ENCODE data around the gene ATXN1. TPM values are rescaled to one million over a fixed set of nuclear protein-coding genes. Genes with fewer than 3 reads are reported as not detected.

ATXN1 gene
- total RNA-seq, 1 donor from 2014 or later, result 33.7 TPM

GRCh38 chr6:16551466-16551865, 209.8 kb downstream of the ATXN1 start:
- Mint-ChIP-seq H3K4me1 (ENCODE audit: unreplicated experiment) (no peaks in the 10 kb centered on the region), H3K9me3 (no peaks in the 10 kb centered on the region), H3K27ac (no peak overlapping the region), H3K27me3 (no peaks in the 10 kb centered on the region), H3K4me3 (no peak overlapping the region), H3K36me3 (peaks cover 13% of the 10 kb centered on the region)
- TF ChIP-seq CTCF (conservative IDR thresholded peaks at IDR 0.05), result no peak
- DNase-seq (ENCODE audit: extremely low spot score, unreplicated experiment), result no peak

GRCh38 chr6:16548121-16548520, 213.1 kb downstream of the ATXN1 start:
- TF ChIP-seq CTCF (conservative IDR thresholded peaks at IDR 0.05), result no peak
- no peaks in the 10 kb centered on the region for H3K9me3 Mint-ChIP-seq
- H3K36me3 Mint-ChIP-seq, result peaks cover 13% of the 10 kb centered on the region
- no peak overlapping the region for H3K27ac Mint-ChIP-seq
- no peak overlapping the region for H3K4me3 Mint-ChIP-seq
- peaks cover 7% of the 10 kb centered on the region for H3K4me1 Mint-ChIP-seq (ENCODE audit: unreplicated experiment)
- no peak for DNase-seq (ENCODE audit: extremely low spot score, unreplicated experiment)
- no peaks in the 10 kb centered on the region for H3K27me3 Mint-ChIP-seq

GRCh38 chr6:16547587-16547986, 213.7 kb downstream of the ATXN1 start:
- Mint-ChIP-seq H3K27me3 (no peaks in the 10 kb centered on the region), H3K36me3 (peaks cover 13% of the 10 kb centered on the region), H3K9me3 (no peaks in the 10 kb centered on the region), H3K4me3 (no peak overlapping the region), H3K4me1 (ENCODE audit: unreplicated experiment) (peaks cover 7% of the 10 kb centered on the region), H3K27ac (no peak overlapping the region)
- TF ChIP-seq CTCF (conservative IDR thresholded peaks at IDR 0.05), result no peak
- DNase-seq (ENCODE audit: extremely low spot score, unreplicated experiment), result no peak

GRCh38 chr6:16546861-16547260, 214.4 kb downstream of the ATXN1 start:
- Mint-ChIP-seq H3K27ac (no peak overlapping the region), H3K27me3 (no peaks in the 10 kb centered on the region), H3K4me1 (ENCODE audit: unreplicated experiment) (peaks cover 7% of the 10 kb centered on the region), H3K4me3 (no peak overlapping the region), H3K9me3 (no peaks in the 10 kb centered on the region), H3K36me3 (peaks cover 13% of the 10 kb centered on the region)
- no peak for TF ChIP-seq CTCF (conservative IDR thresholded peaks at IDR 0.05)
- no peak for DNase-seq (ENCODE audit: extremely low spot score, unreplicated experiment)

GRCh38 chr6:16545382-16545781, 215.9 kb downstream of the ATXN1 start:
- peaks cover 7% of the 10 kb centered on the region for H3K4me1 Mint-ChIP-seq (ENCODE audit: unreplicated experiment)
- H3K27ac Mint-ChIP-seq, result no peak overlapping the region
- H3K27me3 Mint-ChIP-seq, result no peaks in the 10 kb centered on the region
- no peak for DNase-seq (ENCODE audit: extremely low spot score, unreplicated experiment)
- TF ChIP-seq CTCF (conservative IDR thresholded peaks at IDR 0.05), result no peak
- no peak overlapping the region for H3K4me3 Mint-ChIP-seq
- no peaks in the 10 kb centered on the region for H3K9me3 Mint-ChIP-seq
- H3K36me3 Mint-ChIP-seq, result peaks cover 13% of the 10 kb centered on the region

GRCh38 chr6:16544521-16544920, 216.7 kb downstream of the ATXN1 start:
- DNase-seq (ENCODE audit: extremely low spot score, unreplicated experiment), result no peak
- Mint-ChIP-seq H3K4me3 (no peak overlapping the region), H3K4me1 (ENCODE audit: unreplicated experiment) (peaks cover 7% of the 10 kb centered on the region), H3K27ac (no peak overlapping the region), H3K36me3 (peaks cover 9% of the 10 kb centered on the region), H3K9me3 (no peaks in the 10 kb centered on the region), H3K27me3 (no peaks in the 10 kb centered on the region)
- no peak for TF ChIP-seq CTCF (conservative IDR thresholded peaks at IDR 0.05)
